ENCODE results near the gene RPL29. TPM values are rescaled to one million over a fixed set of nuclear protein-coding genes. Genes with fewer than 3 reads are reported as not detected.

The RPL29 gene
- total RNA-seq, 4 donors from 2014 or later, result 1,191 to 2,826 (median 1,725) TPM

DNA sequence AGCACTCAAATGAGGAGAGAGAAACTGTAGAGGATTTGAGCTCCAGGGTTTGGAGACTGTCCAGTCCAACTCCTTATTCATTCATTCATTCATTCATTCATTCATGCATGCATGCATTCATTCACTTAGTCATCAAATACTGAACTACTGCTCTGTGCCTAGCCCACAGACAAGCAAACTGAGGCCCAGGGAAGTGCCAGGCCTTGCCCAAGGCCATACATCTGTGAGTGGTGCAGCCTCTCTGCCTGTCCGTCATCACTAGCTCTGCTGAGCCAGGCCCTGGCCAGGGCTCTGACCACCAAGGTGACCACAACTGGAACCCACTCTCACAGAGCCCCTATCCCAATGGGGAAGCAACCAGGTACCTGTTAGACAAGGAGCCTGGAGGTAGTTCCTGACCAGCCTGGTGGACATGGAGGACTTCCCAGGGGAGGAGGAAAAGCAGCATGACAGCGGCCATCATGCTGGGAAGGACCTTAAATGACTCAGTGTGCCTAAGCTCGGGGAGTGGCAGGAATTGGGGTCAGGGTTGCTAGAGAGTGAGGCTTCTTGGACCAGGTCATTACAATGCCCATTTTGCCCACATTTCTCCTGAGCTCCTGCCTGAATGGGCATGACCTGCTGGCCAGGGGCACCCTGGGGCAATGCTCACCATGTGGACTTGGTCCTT is 27.5 kb upstream of the RPL29 start:
- Histone ChIP-seq H3K36me3 (no peaks in the 10 kb centered on the region), H3K4me1 (peaks cover 0 to 64% (median 16%) of the 10 kb centered on the region in 3 donors), H3K27ac (peak overlapping the region in 3 of 4 donors; percentile 52 to 85 (median 71)), H3K9me3 (no peaks in the 10 kb centered on the region), H3K4me3 (no peak overlapping the region), H3K27me3 (no peaks in the 10 kb centered on the region)
- WGBS, 2 donors, result 57 to 64% methylated on average over 2 of the region's 3 CpGs
- intact Hi-C loops (cut with DNase I), result no loop called here
- DNase-seq, result no peak
- no peak for TF ChIP-seq POLR2A (IDR thresholded peaks at IDR 0.05)
- TF ChIP-seq, protein P1, sequence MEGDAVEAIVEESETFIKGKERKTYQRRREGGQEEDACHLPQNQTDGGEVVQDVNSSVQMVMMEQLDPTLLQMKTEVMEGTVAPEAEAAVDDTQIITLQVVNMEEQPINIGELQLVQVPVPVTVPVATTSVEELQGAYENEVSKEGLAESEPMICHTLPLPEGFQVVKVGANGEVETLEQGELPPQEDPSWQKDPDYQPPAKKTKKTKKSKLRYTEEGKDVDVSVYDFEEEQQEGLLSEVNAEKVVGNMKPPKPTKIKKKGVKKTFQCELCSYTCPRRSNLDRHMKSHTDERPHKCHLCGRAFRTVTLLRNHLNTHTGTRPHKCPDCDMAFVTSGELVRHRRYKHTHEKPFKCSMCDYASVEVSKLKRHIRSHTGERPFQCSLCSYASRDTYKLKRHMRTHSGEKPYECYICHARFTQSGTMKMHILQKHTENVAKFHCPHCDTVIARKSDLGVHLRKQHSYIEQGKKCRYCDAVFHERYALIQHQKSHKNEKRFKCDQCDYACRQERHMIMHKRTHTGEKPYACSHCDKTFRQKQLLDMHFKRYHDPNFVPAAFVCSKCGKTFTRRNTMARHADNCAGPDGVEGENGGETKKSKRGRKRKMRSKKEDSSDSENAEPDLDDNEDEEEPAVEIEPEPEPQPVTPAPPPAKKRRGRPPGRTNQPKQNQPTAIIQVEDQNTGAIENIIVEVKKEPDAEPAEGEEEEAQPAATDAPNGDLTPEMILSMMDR (IDR thresholded peaks at IDR 0.05), result no peak

DNA sequence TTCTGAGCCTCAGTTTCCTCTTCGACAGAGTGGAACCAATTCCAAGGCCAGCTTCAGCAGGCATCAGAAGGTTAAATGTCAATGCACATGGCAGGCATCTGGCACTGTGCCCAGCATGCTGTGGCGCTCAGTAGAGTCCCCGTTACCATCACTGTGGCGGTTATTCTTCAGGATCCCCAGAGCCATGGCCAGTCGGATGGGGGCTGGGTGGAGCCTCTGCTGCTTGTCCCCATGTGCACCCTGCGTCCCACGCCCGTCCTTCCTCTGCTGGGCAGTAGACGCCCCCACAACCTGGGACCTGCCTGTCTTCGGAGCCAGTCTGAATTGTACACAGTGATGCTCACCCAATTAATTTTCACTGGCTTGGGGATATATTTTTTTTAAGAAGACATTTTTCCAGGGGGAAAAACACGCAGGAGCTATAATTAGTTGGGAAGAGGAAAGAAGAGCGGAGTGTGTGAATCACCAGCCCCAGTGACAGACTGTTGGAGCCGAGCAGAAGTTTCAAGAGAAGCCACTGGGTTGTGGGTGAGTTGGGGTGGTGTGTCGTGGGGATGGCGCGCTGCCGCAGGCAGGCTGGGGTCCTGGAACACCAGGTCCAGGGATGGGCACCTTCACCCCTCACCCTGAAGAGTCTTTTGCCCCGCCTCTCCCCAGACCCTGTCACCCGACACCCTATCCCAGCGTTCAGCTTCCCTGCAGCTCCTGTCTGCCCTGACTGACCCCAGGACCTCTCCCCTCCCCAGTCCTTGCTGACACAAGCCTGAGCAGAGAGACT is 26.8 kb upstream of the RPL29 start:
- Histone ChIP-seq H3K27ac (peak overlapping the region in 3 of 4 donors; percentile 52 to 85 (median 71)), H3K4me3 (no peak overlapping the region), H3K4me1 (peaks cover 0 to 63% (median 16%) of the 10 kb centered on the region in 3 donors), H3K36me3 (no peaks in the 10 kb centered on the region), H3K9me3 (no peaks in the 10 kb centered on the region), H3K27me3 (no peaks in the 10 kb centered on the region)
- intact Hi-C loops (cut with DNase I), result no loop called here
- TF ChIP-seq, protein P1 (IDR thresholded peaks at IDR 0.05), result no peak
- no peak for TF ChIP-seq POLR2A (IDR thresholded peaks at IDR 0.05)
- DNase-seq, result no peak
- 66 to 79% methylated on average over 15 to 20 of the region's 20 CpGs for whole genome bisulfite sequencing, 2 donors

DNA sequence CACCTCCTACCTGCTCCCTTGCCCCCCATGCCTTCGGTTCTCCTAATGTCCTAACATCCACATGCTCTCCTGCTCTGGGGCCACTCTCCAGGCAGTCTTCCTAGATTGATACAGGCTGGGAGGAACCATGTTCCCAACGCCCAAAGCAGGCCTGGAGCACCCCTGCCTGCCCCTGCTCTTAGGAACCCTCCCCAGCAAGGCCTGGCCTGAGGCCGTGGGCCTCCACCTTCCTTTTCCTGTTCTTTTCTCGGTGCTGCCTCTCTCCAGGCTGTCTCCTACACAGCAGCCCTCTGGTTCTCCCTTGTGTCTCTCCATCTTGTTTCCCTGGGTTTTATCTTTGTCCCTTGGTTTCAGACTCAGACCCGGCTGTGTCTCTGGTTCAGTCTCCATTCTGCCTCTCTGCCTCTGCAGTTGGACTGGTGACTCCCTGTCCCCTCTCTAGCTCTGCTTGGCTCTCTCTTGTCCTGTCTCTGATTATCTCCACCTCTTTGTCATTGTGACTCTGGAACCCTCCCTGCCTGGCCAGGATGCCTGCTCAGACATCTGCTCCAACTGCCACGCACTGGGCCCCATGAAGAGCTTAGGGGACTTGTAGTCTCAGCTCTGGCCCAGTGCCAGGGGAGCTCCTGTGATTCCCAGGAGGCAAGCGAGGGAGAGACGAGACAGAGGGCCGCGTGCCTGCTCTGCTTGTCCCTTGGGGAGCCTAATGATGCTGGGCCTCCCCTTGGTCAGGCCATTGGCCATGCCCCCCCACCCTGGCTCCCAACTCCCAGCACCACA is 26.0 kb upstream of the RPL29 start:
- Histone ChIP-seq H3K27ac (peak overlapping the region in 3 of 4 donors; percentile 52 to 85 (median 71)), H3K9me3 (no peaks in the 10 kb centered on the region), H3K27me3 (no peaks in the 10 kb centered on the region), H3K36me3 (no peaks in the 10 kb centered on the region), H3K4me1 (peaks cover 0 to 66% (median 16%) of the 10 kb centered on the region in 3 donors), H3K4me3 (no peak overlapping the region)
- WGBS, 2 donors, result 65 to 76% methylated on average over 5 of the region's 10 CpGs
- TF ChIP-seq POLR2A (IDR thresholded peaks at IDR 0.05), result no peak
- TF ChIP-seq, protein P1 (IDR thresholded peaks at IDR 0.05), result no peak
- intact Hi-C loops (cut with DNase I), result no loop called here
- no peak for DNase-seq

DNA sequence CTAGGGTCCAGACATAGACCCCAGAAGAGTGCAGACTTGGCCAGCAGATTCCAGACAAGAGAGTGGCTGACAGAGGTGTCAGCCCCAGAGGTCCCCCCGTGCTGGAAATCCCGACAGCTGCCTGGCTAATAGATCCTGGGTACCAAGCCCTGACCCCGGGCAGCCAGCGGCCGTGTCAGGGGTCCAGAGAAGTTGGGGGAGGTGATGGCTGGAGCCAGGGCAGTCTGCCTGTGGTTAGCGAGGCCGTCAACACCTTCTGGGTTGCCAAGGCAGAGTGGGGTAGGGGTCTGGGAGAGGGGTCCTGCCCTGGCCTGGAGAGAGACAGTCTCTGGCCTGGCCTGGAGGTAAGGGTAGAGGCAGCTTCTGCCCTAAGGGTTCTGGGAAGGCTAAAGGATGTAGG is 25.1 kb upstream of the RPL29 start:
- H3K27ac ChIP-seq, result peak overlapping the region in 3 of 4 donors; percentile 52 to 85 (median 71)
- peaks cover 0 to 59% (median 16%) of the 10 kb centered on the region in 3 donors for H3K4me1 ChIP-seq
- 100% methylated on average over 1 of the region's 7 CpGs; no CpG with 5 or more reads in 1 of the 2 donors for WGBS, 2 donors
- intact Hi-C loops (cut with DNase I), result no loop called here
- no peaks in the 10 kb centered on the region for H3K36me3 ChIP-seq
- no peaks in the 10 kb centered on the region for H3K9me3 ChIP-seq
- H3K27me3 ChIP-seq, result no peaks in the 10 kb centered on the region
- no peak overlapping the region for H3K4me3 ChIP-seq
- no peak for DNase-seq
- TF ChIP-seq, protein P1 (IDR thresholded peaks at IDR 0.05), result no peak
- TF ChIP-seq POLR2A (IDR thresholded peaks at IDR 0.05), result no peak

Data from esophagus squamous epithelium (tissue), 5 donors.